IPS-18c (cell line): ENCODE results near the gene YPEL3.
A peak's percentile ranks its signal among the peaks of the same experiment; 100 is the strongest.

Experiments
- H3K4me3 ChIP-seq: 2 replicates; pipeline ENCODE4 v1.7.0; 2013; ENCODE audit warnings: low read depth, mild to moderate bottlenecking, low read length, moderate library complexity; ENCODE audit not compliant: insufficient read depth
- H3K9me3 ChIP-seq: one replicate; pipeline ENCODE4 v1.6.1; 2013; ENCODE audit warnings: mild to moderate bottlenecking, low read length, moderate library complexity; ENCODE audit not compliant: control insufficient read depth, insufficient read depth

YPEL3 gene

DNA sequence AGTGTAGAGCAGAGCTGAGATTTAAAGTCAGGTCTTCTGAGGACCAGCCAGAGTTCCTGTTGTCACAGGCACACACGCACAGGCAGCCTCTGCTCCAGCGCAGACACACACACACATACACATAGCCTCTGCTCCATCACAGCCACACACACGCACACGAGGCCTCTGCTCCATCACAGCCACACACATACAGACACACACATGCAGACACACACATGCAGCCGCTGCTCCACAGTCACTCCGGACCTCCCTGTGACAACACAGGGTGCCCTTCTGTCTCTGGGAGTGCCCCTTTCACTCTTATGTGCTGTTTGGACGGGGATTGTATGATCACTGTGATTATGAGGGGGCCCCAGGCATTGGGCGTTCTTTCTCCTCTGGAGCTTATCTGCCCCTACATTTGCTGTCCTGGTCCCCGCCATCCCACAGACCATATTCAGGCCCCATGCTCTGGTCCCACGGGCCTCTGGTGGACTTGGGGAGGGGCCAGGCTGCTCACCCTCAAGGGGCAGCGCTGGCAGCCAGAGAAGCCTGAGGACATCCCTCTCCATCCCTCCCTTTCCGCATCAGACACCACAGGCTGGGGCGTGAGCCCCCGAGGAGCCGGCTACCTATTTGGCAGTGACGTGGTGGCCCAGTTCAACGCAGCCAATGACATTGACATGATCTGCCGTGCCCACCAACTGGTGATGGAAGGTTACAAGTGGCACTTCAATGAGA lies 11.8 kb downstream of the YPEL3 start:
- no peak overlapping the region for H3K4me3 ChIP-seq
- H3K9me3 ChIP-seq = no peaks in the 10 kb centered on the region

DNA sequence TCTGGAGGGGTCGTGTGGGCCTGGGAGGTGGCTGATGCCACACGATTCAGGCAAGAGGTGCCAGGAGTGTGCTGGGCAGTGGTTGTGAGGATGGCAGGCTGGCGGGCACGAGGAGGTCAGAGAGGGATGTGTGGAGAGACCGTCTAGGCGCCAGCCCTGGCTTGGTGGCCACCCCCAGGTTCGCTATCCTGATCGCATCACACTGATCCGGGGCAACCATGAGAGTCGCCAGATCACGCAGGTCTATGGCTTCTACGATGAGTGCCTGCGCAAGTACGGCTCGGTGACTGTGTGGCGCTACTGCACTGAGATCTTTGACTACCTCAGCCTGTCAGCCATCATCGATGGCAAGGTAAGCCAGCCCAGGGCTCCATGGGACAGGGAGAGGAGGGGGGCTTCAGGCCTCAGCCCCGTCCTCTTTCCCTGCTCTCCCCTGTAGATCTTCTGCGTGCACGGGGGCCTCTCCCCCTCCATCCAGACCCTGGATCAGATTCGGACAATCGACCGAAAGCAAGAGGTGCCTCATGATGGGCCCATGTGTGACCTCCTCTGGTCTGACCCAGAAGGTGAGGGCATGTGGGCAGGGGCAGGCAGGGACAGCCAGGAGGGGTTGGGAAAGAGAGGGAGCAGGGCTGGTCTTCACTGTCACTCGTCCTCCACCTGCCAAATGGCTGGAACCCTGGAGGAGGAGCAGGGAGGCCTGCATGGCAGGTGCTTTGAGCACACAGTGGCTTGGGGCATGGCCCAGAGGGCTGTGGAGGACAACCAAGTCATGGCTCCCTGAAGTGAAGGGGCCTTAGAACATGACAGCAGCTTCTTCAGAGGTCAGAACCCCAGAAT lies 12.6 kb downstream of the YPEL3 start:
- Histone ChIP-seq H3K4me3 (no peak overlapping the region), H3K9me3 (no peaks in the 10 kb centered on the region)

DNA sequence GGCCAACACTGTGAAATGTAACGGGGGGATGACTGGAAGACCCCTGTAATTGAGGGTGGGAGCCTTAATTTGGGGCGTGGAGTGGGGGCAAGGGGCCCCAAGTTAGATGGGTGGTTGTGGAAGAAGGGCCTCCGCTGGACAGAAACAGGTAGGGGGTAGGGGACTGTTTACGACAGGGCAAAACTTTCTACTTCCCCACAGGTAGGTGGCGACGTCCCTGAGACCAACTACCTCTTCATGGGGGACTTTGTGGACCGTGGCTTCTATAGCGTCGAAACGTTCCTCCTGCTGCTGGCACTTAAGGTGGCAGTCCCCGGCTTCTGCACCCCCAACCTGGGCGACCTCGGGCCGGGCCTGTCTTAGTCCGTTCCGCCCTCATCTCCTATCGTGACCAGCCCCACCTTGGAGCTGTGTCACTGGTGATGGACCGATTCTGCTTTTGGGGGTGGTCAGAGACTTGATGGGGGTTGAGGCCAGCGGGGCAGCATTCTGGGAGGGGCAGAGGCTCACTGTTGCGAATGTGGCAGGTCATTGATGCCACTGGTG lies 13.4 kb downstream of the YPEL3 start:
- no peak overlapping the region for H3K4me3 ChIP-seq
- H3K9me3 ChIP-seq = no peaks in the 10 kb centered on the region

DNA sequence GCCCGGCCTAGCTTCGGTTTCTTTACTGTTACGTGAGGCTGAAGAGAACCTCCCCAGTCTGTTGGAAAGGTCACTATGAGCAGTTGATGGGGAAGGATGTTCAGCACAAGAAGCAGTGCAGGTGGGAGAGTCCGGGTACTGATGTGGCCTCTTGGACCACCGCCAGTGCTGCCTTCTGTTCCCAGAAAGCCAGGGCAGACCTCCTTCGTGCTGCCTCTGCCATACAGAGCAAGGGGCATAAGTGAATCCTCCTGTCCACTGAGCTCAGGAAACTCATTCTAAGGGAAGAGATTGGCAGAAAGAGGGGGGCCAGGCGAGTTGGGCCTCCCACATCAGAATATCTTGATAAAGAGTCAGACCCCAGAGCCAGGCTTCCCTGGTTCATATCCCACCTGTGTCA lies 16.5 kb downstream of the YPEL3 start:
- no peaks in the 10 kb centered on the region for H3K9me3 ChIP-seq
- no peak overlapping the region for H3K4me3 ChIP-seq

DNA sequence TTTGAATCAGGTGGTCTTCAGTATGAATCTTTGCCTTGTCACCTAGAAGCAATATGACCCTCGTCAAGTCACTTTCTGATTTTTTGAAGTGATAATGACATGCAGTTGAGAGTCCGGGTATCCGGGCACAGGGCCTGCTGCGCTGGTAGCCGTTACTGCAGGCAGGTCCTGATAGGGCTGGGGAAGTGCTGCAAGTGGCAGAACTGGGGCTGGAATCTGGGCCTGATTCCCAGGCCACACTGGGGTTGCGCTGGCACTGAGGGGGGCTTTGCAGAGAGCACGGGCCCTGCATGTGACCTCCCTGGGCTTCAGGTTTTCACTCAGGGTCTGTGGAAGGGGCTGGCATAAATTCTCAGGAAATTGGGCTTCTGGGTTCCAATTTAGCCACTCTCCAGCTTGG lies 17.3 kb downstream of the YPEL3 start:
- Histone ChIP-seq H3K9me3 (no peaks in the 10 kb centered on the region), H3K4me3 (no peak overlapping the region)

DNA sequence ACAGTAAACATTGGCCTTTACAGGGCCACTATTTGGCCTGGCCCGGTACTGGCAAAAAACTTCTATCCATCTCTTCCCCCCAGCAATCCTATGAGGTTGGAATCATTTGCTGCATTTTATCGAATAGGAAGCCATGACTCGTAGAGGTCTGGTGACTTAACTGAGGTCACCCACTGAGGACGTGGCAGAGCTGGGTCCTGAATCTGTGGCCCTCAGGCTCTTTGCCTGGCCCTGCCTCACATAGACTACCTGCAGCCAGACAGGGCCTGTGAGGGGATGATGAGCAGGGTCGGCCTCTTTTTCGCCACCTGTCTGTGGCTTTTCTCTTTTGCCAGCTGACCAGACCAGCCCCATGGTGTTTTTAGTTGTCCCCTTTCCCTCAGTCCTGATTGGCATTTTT lies 18.4 kb downstream of the YPEL3 start:
- H3K9me3 ChIP-seq = no peaks in the 10 kb centered on the region
- no peak overlapping the region for H3K4me3 ChIP-seq

DNA sequence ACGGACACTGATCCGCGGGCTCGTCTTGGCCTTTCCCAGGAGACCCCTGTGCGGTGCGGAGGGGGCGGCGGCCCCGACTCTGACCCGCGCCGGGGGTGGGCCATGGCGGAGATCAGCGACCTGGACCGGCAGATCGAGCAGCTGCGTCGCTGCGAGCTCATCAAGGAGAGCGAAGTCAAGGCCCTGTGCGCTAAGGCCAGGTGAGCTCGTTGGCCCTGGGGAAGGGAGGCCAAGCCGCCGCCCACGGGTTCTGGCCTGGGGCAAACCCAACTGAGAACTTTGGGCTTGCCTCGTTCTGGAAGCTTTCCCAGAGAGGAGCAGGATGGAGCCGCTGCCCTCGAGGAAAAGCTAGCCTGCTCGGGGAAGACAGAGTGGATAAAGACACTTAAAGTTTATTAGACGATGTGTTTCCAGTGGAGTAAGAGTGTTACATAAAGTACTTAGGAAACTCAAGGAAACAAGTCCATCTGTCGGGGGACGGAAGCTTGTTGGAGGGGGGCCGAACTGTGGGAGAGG lies 19.7 kb downstream of the YPEL3 start:
- H3K4me3 ChIP-seq = peak overlapping the region; percentile 90
- H3K9me3 ChIP-seq = no peaks in the 10 kb centered on the region

DNA sequence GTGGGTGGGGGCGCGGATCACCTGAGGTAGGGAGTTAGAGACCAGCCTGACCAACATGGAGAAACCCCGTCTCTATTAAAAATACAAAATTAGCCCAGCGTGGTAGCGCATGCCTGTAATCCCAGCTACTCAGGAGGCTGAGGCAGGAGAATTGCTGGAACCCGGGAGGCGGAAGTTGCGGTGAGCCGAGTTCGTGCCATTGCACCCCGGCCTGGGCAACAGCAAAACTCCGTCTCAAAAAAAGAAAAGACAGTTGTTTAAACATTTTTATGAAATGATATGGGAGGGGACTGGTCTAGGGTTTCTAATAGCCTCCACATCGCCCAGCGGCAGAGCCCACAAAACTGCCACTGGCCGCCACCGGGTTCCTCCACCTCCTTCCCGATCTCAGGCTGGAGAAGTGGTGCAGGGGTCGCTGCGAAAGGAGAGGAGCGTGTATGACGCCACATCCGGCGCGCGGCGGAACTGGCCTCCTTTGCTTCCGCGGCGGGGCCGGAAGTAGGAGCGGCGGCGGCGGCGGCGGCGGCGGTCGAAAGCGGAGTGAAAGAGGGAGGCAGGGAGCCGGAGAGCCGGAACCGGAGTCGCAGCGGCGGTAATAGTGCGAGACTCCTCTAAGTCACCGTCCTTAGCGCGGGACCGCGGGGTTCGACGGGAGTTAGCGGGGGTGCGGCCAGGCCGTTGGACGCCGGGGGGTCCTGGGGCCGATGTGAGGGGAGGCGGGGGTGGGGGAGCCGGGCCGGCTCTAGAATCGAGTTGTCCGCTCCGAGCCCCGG lies 20.3 kb downstream of the YPEL3 start, which contains the start of gene PPP4C:
Gene PPP4C, plus strand, starts transcription at position 492 of the 773 bp plus-strand sequence. CDS start 384 bp downstream, outside the sequence.
- Histone ChIP-seq H3K4me3 (peak within 1 kb of the TSS; percentile 90), H3K9me3 (no peaks in the 10 kb centered on the region)

DNA sequence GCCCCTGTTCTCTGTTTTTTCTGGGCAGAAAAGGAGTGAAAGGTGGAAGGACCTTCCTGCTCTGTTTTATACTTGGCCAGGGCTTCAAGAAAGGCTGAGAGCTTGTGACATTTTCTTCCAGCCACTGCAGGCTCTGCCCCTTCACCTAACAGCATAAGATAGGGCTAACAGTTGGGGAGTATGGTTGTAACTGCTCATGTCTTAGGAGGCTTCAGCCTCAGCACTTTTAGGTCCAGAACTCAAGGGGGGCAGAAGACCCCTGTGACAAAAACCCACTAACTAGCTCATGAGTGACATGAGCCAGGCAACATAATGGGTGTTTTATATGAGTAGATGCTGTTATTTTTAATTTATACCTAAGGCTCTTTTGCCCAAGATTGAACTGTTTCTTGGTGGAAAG lies 25.5 kb downstream of the YPEL3 start:
- Histone ChIP-seq H3K9me3 (peaks cover 2% of the 10 kb centered on the region), H3K4me3 (no peak overlapping the region)

DNA sequence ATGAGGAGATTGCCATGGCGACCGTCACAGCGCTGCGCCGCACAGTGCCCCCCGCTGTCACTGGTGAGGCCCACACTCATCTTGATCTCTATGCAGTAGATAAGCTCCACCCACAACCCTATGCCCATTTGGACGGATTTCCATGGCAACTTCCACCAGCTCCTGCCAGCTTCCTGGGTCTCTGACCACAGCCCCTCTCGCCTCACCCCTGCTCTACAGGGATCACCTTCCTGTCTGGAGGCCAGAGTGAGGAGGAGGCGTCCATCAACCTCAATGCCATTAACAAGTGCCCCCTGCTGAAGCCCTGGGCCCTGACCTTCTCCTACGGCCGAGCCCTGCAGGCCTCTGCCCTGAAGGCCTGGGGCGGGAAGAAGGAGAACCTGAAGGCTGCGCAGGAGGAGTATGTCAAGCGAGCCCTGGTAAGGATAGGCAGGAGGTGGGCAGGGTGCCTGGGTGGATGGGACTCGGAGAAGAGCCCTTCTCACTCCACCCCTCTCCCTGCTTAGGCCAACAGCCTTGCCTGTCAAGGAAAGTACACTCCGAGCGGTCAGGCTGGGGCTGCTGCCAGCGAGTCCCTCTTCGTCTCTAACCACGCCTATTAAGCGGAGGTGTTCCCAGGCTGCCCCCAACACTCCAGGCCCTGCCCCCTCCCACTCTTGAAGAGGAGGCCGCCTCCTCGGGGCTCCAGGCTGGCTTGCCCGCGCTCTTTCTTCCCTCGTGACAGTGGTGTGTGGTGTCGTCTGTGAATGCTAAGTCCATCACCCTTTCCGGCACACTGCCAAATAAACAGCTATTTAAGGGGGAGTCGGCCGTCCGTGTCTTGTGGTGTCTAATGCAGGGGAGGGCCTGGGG lies 26.2 kb downstream of the YPEL3 start:
- no peak overlapping the region for H3K4me3 ChIP-seq
- H3K9me3 ChIP-seq = peaks cover 2% of the 10 kb centered on the region

DNA sequence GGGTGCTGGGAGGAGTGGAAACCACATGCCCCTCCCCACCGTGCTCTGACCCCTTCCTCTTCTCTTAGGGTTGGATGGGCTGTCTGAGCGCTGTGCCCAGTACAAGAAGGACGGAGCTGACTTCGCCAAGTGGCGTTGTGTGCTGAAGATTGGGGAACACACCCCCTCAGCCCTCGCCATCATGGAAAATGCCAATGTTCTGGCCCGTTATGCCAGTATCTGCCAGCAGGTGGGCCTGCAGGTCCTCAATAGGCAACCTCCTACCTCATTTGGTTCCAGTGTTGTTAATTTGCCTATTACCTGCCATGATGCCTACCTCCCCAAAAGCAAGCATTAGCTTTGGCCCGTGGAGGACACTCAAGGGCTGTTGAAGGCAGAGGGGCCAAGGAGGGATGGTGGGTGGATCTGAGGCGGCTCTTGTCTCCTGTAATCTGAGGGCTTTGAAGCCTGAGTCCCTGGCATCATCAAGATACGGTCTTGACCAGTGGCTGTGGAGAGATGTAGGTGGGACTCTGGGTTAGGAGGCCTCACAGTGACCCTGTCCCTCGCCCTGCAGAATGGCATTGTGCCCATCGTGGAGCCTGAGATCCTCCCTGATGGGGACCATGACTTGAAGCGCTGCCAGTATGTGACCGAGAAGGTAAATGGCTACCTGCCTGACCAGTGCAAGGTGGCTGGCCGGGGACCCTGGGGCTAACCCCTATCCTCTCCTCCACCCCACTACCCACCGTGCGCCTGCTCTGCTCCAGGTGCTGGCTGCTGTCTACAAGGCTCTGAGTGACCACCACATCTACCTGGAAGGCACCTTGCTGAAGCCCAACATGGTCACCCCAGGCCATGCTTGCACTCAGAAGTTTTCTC lies 27.0 kb downstream of the YPEL3 start:
- H3K9me3 ChIP-seq = peaks cover 2% of the 10 kb centered on the region
- H3K4me3 ChIP-seq = no peak overlapping the region

DNA sequence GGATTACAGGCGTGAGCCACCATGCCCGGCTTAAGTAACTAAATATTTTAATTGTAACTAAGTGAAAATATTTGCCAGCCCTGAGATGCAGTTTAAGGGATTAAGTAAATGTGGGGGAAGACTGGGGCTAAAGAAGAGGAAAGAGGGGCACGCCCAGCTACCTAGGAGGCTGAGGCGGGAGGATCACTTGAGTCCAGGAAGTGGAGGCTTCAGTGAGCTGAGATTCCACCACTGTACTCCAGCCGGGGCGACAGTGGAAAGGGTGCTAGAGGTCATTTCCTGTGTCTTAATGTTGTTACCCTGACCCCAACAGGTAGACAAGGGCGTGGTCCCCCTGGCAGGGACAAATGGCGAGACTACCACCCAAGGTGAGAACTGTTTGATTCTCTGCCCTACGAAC lies 27.7 kb downstream of the YPEL3 start:
- Histone ChIP-seq H3K9me3 (peaks cover 2% of the 10 kb centered on the region), H3K4me3 (no peak overlapping the region; the same call in 1 of the 2 replicates)

DNA sequence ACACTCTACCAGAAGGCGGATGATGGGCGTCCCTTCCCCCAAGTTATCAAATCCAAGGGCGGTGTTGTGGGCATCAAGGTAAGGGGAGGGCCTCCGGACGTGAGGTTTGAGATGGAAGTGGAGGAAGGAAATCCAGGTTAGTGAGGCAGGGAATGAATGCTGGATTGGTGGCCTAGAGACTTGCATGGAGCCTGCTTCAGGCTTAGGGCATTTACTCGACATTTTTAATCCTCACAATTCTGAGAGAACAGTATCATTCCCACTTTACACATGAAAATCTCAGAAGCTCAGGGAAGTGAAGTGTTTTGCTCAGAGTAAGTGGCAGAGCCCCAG lies 28.5 kb downstream of the YPEL3 start:
- Histone ChIP-seq H3K4me3 (no peak overlapping the region; the same call in 1 of the 2 replicates), H3K9me3 (peaks cover 2% of the 10 kb centered on the region)

DNA sequence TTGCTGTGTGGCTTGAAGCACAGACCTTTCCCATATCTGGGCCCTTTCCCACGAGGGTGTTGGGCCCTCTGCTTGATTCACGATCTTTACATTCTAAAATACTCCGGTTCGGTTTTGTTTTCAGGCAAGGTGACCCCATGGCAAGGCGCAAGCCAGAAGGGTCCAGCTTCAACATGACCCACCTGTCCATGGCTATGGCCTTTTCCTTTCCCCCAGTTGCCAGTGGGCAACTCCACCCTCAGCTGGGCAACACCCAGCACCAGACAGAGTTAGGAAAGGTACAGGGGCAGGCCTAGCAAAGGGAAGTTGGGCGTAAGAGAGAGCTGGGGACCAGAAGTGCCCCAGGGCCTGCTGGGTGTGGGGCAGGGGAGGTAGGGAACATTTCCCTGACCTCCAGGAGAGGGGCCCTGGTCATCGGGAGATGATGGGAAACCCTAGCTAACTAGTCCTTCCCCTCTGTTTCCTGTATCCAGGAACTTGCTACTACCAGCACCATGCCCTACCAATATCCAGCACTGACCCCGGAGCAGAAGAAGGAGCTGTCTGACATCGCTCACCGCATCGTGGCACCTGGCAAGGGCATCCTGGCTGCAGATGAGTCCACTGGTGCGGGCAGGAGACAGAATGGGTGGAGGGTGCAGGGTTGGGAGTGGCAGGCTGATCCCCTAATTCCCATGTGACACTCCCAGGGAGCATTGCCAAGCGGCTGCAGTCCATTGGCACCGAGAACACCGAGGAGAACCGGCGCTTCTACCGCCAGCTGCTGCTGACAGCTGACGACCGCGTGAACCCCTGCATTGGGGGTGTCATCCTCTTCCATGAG lies 29.0 kb downstream of the YPEL3 start:
- Histone ChIP-seq H3K9me3 (peaks cover 2% of the 10 kb centered on the region), H3K4me3 (peak overlapping the region; percentile 95)
